ENCODE results near the gene DIS3.

DIS3 gene

DNA sequence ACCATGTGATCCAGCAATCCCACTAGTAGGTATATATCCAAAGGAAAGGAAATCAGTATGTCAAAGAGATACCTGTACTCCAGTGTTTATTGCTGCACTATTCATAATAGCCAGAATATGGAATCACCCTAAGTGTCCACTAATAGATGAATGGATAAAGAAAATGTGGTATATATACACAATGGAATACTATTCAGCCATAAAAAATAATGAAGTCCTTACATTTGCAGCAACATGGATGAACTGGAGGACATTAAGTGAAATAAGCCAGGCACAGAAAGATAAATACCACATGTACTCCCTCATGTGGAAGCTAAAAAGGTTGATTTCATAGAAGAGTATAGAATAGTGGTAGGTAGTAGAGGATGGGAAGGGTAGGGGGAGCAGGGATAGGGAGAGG is 30.5 kb downstream of the DIS3 start:
- no peak for TF ChIP-seq TEAD4 (IDR thresholded peaks at IDR 0.05)

DNA sequence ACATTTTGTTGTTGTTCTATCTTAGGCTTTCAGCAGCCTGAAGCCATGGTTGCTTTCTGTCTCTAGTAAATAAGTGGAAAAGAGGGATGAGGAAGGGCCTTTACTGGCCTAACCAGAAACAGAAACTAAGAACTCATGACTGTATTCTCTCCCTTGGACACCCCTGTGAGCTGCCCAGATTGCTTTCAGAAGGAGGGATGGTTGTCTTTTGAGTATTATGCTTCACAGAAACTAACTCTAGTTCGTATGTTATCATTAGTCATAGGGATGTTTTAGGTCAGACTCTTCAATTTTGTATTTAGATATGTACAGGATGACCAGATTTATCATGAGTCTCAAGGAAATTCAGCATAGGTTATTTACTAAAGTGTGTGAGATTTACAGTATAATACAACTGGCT is 36.4 kb downstream of the DIS3 start:
- TF ChIP-seq USF1 (IDR thresholded peaks at IDR 0.05) (no peak), NFIC (IDR thresholded peaks at IDR 0.05) (no peak), RAD21 (IDR thresholded peaks at IDR 0.05; ENCODE audit: low read depth) (no peak)
- TF ChIP-seq, protein P1, sequence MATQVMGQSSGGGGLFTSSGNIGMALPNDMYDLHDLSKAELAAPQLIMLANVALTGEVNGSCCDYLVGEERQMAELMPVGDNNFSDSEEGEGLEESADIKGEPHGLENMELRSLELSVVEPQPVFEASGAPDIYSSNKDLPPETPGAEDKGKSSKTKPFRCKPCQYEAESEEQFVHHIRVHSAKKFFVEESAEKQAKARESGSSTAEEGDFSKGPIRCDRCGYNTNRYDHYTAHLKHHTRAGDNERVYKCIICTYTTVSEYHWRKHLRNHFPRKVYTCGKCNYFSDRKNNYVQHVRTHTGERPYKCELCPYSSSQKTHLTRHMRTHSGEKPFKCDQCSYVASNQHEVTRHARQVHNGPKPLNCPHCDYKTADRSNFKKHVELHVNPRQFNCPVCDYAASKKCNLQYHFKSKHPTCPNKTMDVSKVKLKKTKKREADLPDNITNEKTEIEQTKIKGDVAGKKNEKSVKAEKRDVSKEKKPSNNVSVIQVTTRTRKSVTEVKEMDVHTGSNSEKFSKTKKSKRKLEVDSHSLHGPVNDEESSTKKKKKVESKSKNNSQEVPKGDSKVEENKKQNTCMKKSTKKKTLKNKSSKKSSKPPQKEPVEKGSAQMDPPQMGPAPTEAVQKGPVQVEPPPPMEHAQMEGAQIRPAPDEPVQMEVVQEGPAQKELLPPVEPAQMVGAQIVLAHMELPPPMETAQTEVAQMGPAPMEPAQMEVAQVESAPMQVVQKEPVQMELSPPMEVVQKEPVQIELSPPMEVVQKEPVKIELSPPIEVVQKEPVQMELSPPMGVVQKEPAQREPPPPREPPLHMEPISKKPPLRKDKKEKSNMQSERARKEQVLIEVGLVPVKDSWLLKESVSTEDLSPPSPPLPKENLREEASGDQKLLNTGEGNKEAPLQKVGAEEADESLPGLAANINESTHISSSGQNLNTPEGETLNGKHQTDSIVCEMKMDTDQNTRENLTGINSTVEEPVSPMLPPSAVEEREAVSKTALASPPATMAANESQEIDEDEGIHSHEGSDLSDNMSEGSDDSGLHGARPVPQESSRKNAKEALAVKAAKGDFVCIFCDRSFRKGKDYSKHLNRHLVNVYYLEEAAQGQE (IDR thresholded peaks at IDR 0.05; ENCODE audit: low read depth), result no peak
- TF ChIP-seq, protein P2, sequence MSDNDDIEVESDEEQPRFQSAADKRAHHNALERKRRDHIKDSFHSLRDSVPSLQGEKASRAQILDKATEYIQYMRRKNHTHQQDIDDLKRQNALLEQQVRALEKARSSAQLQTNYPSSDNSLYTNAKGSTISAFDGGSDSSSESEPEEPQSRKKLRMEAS (IDR thresholded peaks at IDR 0.05), result no peak

- no peak for TF ChIP-seq TCF12 (IDR thresholded peaks at IDR 0.05; ENCODE audit: low read depth)
- no peak for TF ChIP-seq EGR1 (IDR thresholded peaks at IDR 0.05)
- TF ChIP-seq CEBPB (IDR thresholded peaks at IDR 0.05), result no peak
- no peak for TF ChIP-seq TAF1 (IDR thresholded peaks at IDR 0.05; ENCODE audit: low read depth)
- no peak for TF ChIP-seq CREB1 (IDR thresholded peaks at IDR 0.05; ENCODE audit: low read depth)
These were observed 41.7 kb downstream of the DIS3 start for GRCh38 chr13:72740015-72740414.

- TF ChIP-seq NFIC (IDR thresholded peaks at IDR 0.05) (no peak), ZBTB7A (IDR thresholded peaks at IDR 0.05; ENCODE audit: low read depth) (no peak), USF1 (IDR thresholded peaks at IDR 0.05) (no peak), YY1 (IDR thresholded peaks at IDR 0.05; ENCODE audit: low read depth) (no peak), CEBPB (IDR thresholded peaks at IDR 0.05) (no peak)
These were observed 44.7 kb downstream of the DIS3 start for GRCh38 chr13:72737033-72737432.

DNA sequence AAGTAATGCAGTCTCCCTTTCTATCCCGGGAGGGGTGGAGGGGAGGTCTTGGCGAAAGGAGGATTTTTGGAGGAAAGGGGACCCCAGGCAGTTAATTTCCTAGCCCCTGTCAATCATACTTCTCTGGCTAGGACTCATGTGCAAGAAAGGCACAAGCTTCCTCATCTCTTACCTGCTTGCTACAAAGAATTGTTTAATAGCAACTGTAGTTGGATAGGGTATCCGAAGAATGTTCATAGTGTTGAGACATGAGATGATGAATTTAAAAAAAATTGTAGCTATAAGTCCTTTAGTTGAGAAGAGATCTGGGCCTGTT is 53.5 kb downstream of the DIS3 start:
- TF ChIP-seq TAF1 (IDR thresholded peaks at IDR 0.05; ENCODE audit: low read depth) (no peak), FOXM1 (IDR thresholded peaks at IDR 0.05; ENCODE audit: borderline replicate concordance, low read depth) (no peak), YY1 (IDR thresholded peaks at IDR 0.05; ENCODE audit: low read depth) (no peak), CEBPB (IDR thresholded peaks at IDR 0.05) (no peak), CREB1 (IDR thresholded peaks at IDR 0.05; ENCODE audit: low read depth) (no peak), RAD21 (IDR thresholded peaks at IDR 0.05; ENCODE audit: low read depth) (no peak), USF1 (IDR thresholded peaks at IDR 0.05) (no peak), EGR1 (IDR thresholded peaks at IDR 0.05) (no peak), TCF12 (IDR thresholded peaks at IDR 0.05; ENCODE audit: low read depth) (no peak), TEAD4 (IDR thresholded peaks at IDR 0.05) (no peak), EP300 (IDR thresholded peaks at IDR 0.05; ENCODE audit: borderline replicate concordance) (no peak), ZBTB7A (IDR thresholded peaks at IDR 0.05; ENCODE audit: low read depth) (no peak), NFIC (IDR thresholded peaks at IDR 0.05) (no peak)
- TF ChIP-seq, protein P2 (IDR thresholded peaks at IDR 0.05), result no peak
- TF ChIP-seq, protein P1 (IDR thresholded peaks at IDR 0.05; ENCODE audit: low read depth), result no peak

DNA sequence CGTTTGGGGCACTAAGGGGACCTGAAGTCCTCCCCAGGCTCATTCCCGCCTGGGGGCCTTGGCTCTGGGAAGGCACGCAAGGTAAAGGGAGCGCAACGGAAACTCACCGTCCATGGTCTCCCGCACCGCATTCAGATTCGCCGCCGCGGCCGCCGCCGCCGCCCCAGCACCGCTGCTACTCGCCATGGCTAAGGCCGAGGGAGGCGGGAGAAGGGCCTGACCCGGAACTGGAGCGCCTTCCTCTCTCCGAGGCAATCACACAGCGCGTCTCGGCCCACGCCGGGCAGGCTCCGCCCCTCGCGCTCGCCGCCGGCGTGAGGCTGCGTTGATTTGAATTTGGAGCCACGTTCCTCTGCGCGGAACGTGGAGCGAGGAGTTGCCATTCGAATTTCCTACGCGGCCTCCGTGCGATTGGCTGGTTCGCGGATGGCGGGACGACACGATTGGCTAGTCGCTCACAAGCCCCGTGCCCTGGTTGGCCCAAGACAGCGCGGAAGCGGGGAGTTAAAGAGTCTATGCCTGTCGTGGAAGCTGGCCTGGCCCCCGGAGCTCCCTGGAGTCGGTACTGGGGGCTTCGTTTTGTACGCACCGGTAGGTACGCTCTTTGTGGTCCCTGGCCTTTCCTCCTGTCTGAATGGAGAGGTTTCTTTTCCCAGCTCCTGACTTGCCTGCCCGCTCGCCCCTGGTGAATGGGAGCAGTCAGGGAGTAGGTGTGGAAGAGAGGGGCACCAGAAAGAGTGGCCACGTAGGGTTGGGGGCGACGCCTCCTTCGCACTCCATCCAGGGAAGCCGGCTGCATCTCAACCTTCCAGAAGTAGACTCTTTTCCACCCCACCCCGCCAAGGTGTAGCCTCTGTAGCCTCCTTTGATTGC is 54.0 kb downstream of the DIS3 start, which contains the start of the genes BORA and MZT1:
Gene BORA, plus strand, starts transcription at position 507 of the 873 bp plus-strand sequence. CDS start 1,018 bp downstream, outside the sequence.
Gene MZT1, minus strand, starts transcription at position 213 of the 873 bp plus-strand sequence. Its CDS starts 27 bp downstream, at position 186.
- TF ChIP-seq, protein P1 (IDR thresholded peaks at IDR 0.05; ENCODE audit: low read depth), result no peak
- TF ChIP-seq TEAD4 (IDR thresholded peaks at IDR 0.05) (0 out of 2 replicates have a peak, but pooled peaks have one; percentile 14), TCF12 (IDR thresholded peaks at IDR 0.05; ENCODE audit: low read depth) (0 out of 2 replicates have a peak, but pooled peaks have one; percentile 34), FOXM1 (IDR thresholded peaks at IDR 0.05; ENCODE audit: borderline replicate concordance, low read depth) (peak; percentile 100), USF1 (IDR thresholded peaks at IDR 0.05) (no peak; the same call in 1 of the 2 replicates), NFIC (IDR thresholded peaks at IDR 0.05) (no peak), YY1 (IDR thresholded peaks at IDR 0.05; ENCODE audit: low read depth) (peak; percentile 83), CREB1 (IDR thresholded peaks at IDR 0.05; ENCODE audit: low read depth) (0 out of 2 replicates have a peak, but pooled peaks have one; percentile 45), EGR1 (IDR thresholded peaks at IDR 0.05) (peak; percentile 50), TAF1 (IDR thresholded peaks at IDR 0.05; ENCODE audit: low read depth) (peak; percentile 56), ZBTB7A (IDR thresholded peaks at IDR 0.05; ENCODE audit: low read depth) (peak; percentile 26; the same call in 1 of the 2 replicates)
- TF ChIP-seq, protein P2 (IDR thresholded peaks at IDR 0.05), result peak; percentile 99

All from Ishikawa (cell line).